ENCODE results near the gene MPRIP.

The MPRIP gene

GRCh38 chr17:17137731-17138585, 95.7 kb downstream of the MPRIP start:
- DNase-seq (ENCODE audit: insufficient read length, low spot score) (no peak), FAIRE-seq (peak; percentile 74)
- TF ChIP-seq PAX5 (IDR thresholded peaks at IDR 0.05; ENCODE audit: insufficient read depth, low read length, severe bottlenecking) (no peak), POLR2AphosphoS5 (IDR thresholded peaks at IDR 0.05; ENCODE audit: low read depth, low read length) (no peak), POU2F2 (IDR thresholded peaks at IDR 0.05; ENCODE audit: low read depth, low read length) (no peak), SPI1 (IDR thresholded peaks at IDR 0.05; ENCODE audit: low read depth, low read length) (no peak), POLR2A (IDR thresholded peaks at IDR 0.05; ENCODE audit: low read depth, low read length) (no peak), TAF1 (IDR thresholded peaks at IDR 0.05; ENCODE audit: low read depth, low read length) (no peak)

GRCh38 chr17:17139972-17140589, 97.8 kb downstream of the MPRIP start:
- FAIRE-seq (no peak), DNase-seq (ENCODE audit: insufficient read length, low spot score) (no peak)
- no peak for TF ChIP-seq POLR2A (IDR thresholded peaks at IDR 0.05; ENCODE audit: low read depth, low read length)
- no peak for TF ChIP-seq POU2F2 (IDR thresholded peaks at IDR 0.05; ENCODE audit: low read depth, low read length)
- TF ChIP-seq SPI1 (IDR thresholded peaks at IDR 0.05; ENCODE audit: low read depth, low read length): no peak
- TF ChIP-seq POLR2AphosphoS5 (IDR thresholded peaks at IDR 0.05; ENCODE audit: low read depth, low read length): no peak
- no peak for TF ChIP-seq PAX5 (IDR thresholded peaks at IDR 0.05; ENCODE audit: insufficient read depth, low read length, severe bottlenecking)
- no peak for TF ChIP-seq TAF1 (IDR thresholded peaks at IDR 0.05; ENCODE audit: low read depth, low read length)

GRCh38 chr17:17140590-17140980, 98.3 kb downstream of the MPRIP start:
- TF ChIP-seq PAX5 (IDR thresholded peaks at IDR 0.05; ENCODE audit: insufficient read depth, low read length, severe bottlenecking): no peak
- TF ChIP-seq TAF1 (IDR thresholded peaks at IDR 0.05; ENCODE audit: low read depth, low read length): no peak
- no peak for TF ChIP-seq POU2F2 (IDR thresholded peaks at IDR 0.05; ENCODE audit: low read depth, low read length)
- no peak for TF ChIP-seq POLR2AphosphoS5 (IDR thresholded peaks at IDR 0.05; ENCODE audit: low read depth, low read length)
- TF ChIP-seq POLR2A (IDR thresholded peaks at IDR 0.05; ENCODE audit: low read depth, low read length): no peak
- TF ChIP-seq SPI1 (IDR thresholded peaks at IDR 0.05; ENCODE audit: low read depth, low read length): no peak
- FAIRE-seq: no peak
- no peak for DNase-seq (ENCODE audit: insufficient read length, low spot score)

- FAIRE-seq (no peak), DNase-seq (ENCODE audit: insufficient read length, low spot score) (no peak)
- TF ChIP-seq TAF1 (IDR thresholded peaks at IDR 0.05; ENCODE audit: low read depth, low read length): no peak
- TF ChIP-seq POU2F2 (IDR thresholded peaks at IDR 0.05; ENCODE audit: low read depth, low read length): no peak
- no peak for TF ChIP-seq SPI1 (IDR thresholded peaks at IDR 0.05; ENCODE audit: low read depth, low read length)
- no peak for TF ChIP-seq PAX5 (IDR thresholded peaks at IDR 0.05; ENCODE audit: insufficient read depth, low read length, severe bottlenecking)
- TF ChIP-seq POLR2A (IDR thresholded peaks at IDR 0.05; ENCODE audit: low read depth, low read length): no peak
- TF ChIP-seq POLR2AphosphoS5 (IDR thresholded peaks at IDR 0.05; ENCODE audit: low read depth, low read length): no peak
These were observed 99.0 kb downstream of the MPRIP start for GRCh38 chr17:17141279-17141678.

- TF ChIP-seq POLR2A (IDR thresholded peaks at IDR 0.05; ENCODE audit: low read depth, low read length) (no peak), POLR2AphosphoS5 (IDR thresholded peaks at IDR 0.05; ENCODE audit: low read depth, low read length) (no peak), SPI1 (IDR thresholded peaks at IDR 0.05; ENCODE audit: low read depth, low read length) (no peak), TAF1 (IDR thresholded peaks at IDR 0.05; ENCODE audit: low read depth, low read length) (no peak), PAX5 (IDR thresholded peaks at IDR 0.05; ENCODE audit: insufficient read depth, low read length, severe bottlenecking) (no peak)
- DNase-seq (ENCODE audit: insufficient read length, low spot score): peak; percentile 77
- no peak for FAIRE-seq
These were observed 99.7 kb downstream of the MPRIP start for GRCh38 chr17:17141860-17142552.

- no peak for TF ChIP-seq TAF1 (IDR thresholded peaks at IDR 0.05; ENCODE audit: low read depth, low read length)
- TF ChIP-seq POU2F2 (IDR thresholded peaks at IDR 0.05; ENCODE audit: low read depth, low read length): no peak
- no peak for TF ChIP-seq SPI1 (IDR thresholded peaks at IDR 0.05; ENCODE audit: low read depth, low read length)
- TF ChIP-seq POLR2AphosphoS5 (IDR thresholded peaks at IDR 0.05; ENCODE audit: low read depth, low read length): no peak
- TF ChIP-seq PAX5 (IDR thresholded peaks at IDR 0.05; ENCODE audit: insufficient read depth, low read length, severe bottlenecking): no peak
- no peak for TF ChIP-seq POLR2A (IDR thresholded peaks at IDR 0.05; ENCODE audit: low read depth, low read length)
- FAIRE-seq (no peak), DNase-seq (ENCODE audit: insufficient read length, low spot score) (no peak)
These were observed 100.3 kb downstream of the MPRIP start for GRCh38 chr17:17142556-17142955.

- FAIRE-seq: no peak
- no peak for TF ChIP-seq POU2F2 (IDR thresholded peaks at IDR 0.05; ENCODE audit: low read depth, low read length)
- TF ChIP-seq POLR2A (IDR thresholded peaks at IDR 0.05; ENCODE audit: low read depth, low read length): no peak
- TF ChIP-seq SPI1 (IDR thresholded peaks at IDR 0.05; ENCODE audit: low read depth, low read length): no peak
- no peak for TF ChIP-seq TAF1 (IDR thresholded peaks at IDR 0.05; ENCODE audit: low read depth, low read length)
- TF ChIP-seq PAX5 (IDR thresholded peaks at IDR 0.05; ENCODE audit: insufficient read depth, low read length, severe bottlenecking): no peak
- no peak for TF ChIP-seq POLR2AphosphoS5 (IDR thresholded peaks at IDR 0.05; ENCODE audit: low read depth, low read length)
These were observed 101.2 kb downstream of the MPRIP start for GRCh38 chr17:17143501-17143900.

GRCh38 chr17:17144061-17144460, 101.8 kb downstream of the MPRIP start:
- no peak for FAIRE-seq
- DNase-seq (ENCODE audit: insufficient read length, low spot score): no peak
- TF ChIP-seq TAF1 (IDR thresholded peaks at IDR 0.05; ENCODE audit: low read depth, low read length) (no peak), POLR2A (IDR thresholded peaks at IDR 0.05; ENCODE audit: low read depth, low read length) (no peak), POU2F2 (IDR thresholded peaks at IDR 0.05; ENCODE audit: low read depth, low read length) (no peak)

More at GRCh38 chr17:17143501-17143900, 101.2 kb downstream of the MPRIP start:
- no peak for DNase-seq (ENCODE audit: insufficient read length, low spot score)
